BLaER1 (cell line): Measurements from ENCODE around the gene SLC35F3.

Experiments used
- H3K27ac ChIP-seq: shearing (Covaris generic); formaldehyde crosslinking; 2 replicates; pipeline ENCODE4 v1.8.1; 2022
- H3K27me3 ChIP-seq: shearing (Covaris generic); formaldehyde crosslinking; 2 replicates; pipeline ENCODE4 v1.8.1; 2022
- H3K36me3 ChIP-seq: shearing (Covaris generic); formaldehyde crosslinking; 2 replicates; pipeline ENCODE4 v1.8.1; 2022
- H3K4me1 ChIP-seq: shearing (Covaris generic); formaldehyde crosslinking; 2 replicates; pipeline ENCODE4 v1.8.1; 2022
- H3K4me2 ChIP-seq: shearing (Covaris generic); formaldehyde crosslinking; 2 replicates; pipeline ENCODE4 v1.8.1; 2022
- H3K4me3 ChIP-seq: shearing (Covaris generic); formaldehyde crosslinking; 2 replicates; pipeline ENCODE4 v1.8.1; 2022
- H3K9ac ChIP-seq: shearing (Covaris generic); formaldehyde crosslinking; 2 replicates; pipeline ENCODE4 v1.8.1; 2022
- H3K9me3 ChIP-seq: shearing (Covaris generic); formaldehyde crosslinking; 2 replicates; pipeline ENCODE4 v1.8.1; 2022
- H4K20me1 ChIP-seq: shearing (Covaris generic); formaldehyde crosslinking; 2 replicates; pipeline ENCODE4 v1.8.1; 2022
- Cebpa-rat ChIP-seq: shearing (Covaris generic); IDR thresholded peaks from 2 replicates; pipeline ENCODE4 v1.8.1; 2022

The SLC35F3 gene

GRCh38 chr1:234270093-234270492, 365.6 kb downstream of the SLC35F3 start:
- Histone ChIP-seq H3K4me1 (no peaks in the 10 kb centered on the region), H3K27ac (no peak overlapping the region)
- TF ChIP-seq Cebpa-rat = no peak

GRCh38 chr1:234270581-234271242, 366.2 kb downstream of the SLC35F3 start:
- Histone ChIP-seq H3K4me2 (no peak overlapping the region), H3K4me3 (no peak overlapping the region), H3K4me1 (no peaks in the 10 kb centered on the region), H3K36me3 (no peaks in the 10 kb centered on the region), H3K27me3 (no peaks in the 10 kb centered on the region), H3K9ac (no peak overlapping the region), H3K9me3 (peaks cover 6% of the 10 kb centered on the region), H4K20me1 (no peaks in the 10 kb centered on the region), H3K27ac (no peak overlapping the region)
- no peak for TF ChIP-seq Cebpa-rat

More at GRCh38 chr1:234270093-234270492, 365.6 kb downstream of the SLC35F3 start:
- Histone ChIP-seq H3K9ac (no peak overlapping the region), H4K20me1 (no peaks in the 10 kb centered on the region), H3K4me2 (no peak overlapping the region), H3K36me3 (no peaks in the 10 kb centered on the region), H3K9me3 (peaks cover 6% of the 10 kb centered on the region), H3K27me3 (no peaks in the 10 kb centered on the region), H3K4me3 (no peak overlapping the region)

GRCh38 chr1:234271243-234271606, 366.7 kb downstream of the SLC35F3 start:
- peaks cover 6% of the 10 kb centered on the region for H3K9me3 ChIP-seq
- no peaks in the 10 kb centered on the region for H3K4me1 ChIP-seq
- H4K20me1 ChIP-seq = no peaks in the 10 kb centered on the region
- H3K4me3 ChIP-seq = no peak overlapping the region
- no peaks in the 10 kb centered on the region for H3K36me3 ChIP-seq
- no peak overlapping the region for H3K27ac ChIP-seq
- no peak overlapping the region for H3K4me2 ChIP-seq
- TF ChIP-seq Cebpa-rat = no peak
- no peak overlapping the region for H3K9ac ChIP-seq
- H3K27me3 ChIP-seq = no peaks in the 10 kb centered on the region

- Histone ChIP-seq H3K27ac (no peak overlapping the region), H3K4me3 (no peak overlapping the region), H3K36me3 (no peaks in the 10 kb centered on the region), H3K9ac (no peak overlapping the region), H3K9me3 (peaks cover 6% of the 10 kb centered on the region), H3K27me3 (no peaks in the 10 kb centered on the region), H4K20me1 (no peaks in the 10 kb centered on the region), H3K4me1 (no peaks in the 10 kb centered on the region), H3K4me2 (no peak overlapping the region)
- TF ChIP-seq Cebpa-rat = no peak
These were observed 368.3 kb downstream of the SLC35F3 start for GRCh38 chr1:234272656-234273312.

GRCh38 chr1:234273981-234274380, 369.5 kb downstream of the SLC35F3 start:
- Histone ChIP-seq H3K27ac (no peak overlapping the region), H3K36me3 (no peaks in the 10 kb centered on the region), H3K27me3 (no peaks in the 10 kb centered on the region), H3K9ac (no peak overlapping the region), H3K4me3 (no peak overlapping the region), H3K4me2 (no peak overlapping the region), H3K9me3 (no peaks in the 10 kb centered on the region), H4K20me1 (no peaks in the 10 kb centered on the region), H3K4me1 (no peaks in the 10 kb centered on the region)
- TF ChIP-seq Cebpa-rat = no peak

- Histone ChIP-seq H3K4me3 (no peak overlapping the region), H3K4me1 (no peaks in the 10 kb centered on the region), H4K20me1 (no peaks in the 10 kb centered on the region), H3K27me3 (no peaks in the 10 kb centered on the region), H3K9me3 (no peaks in the 10 kb centered on the region), H3K36me3 (no peaks in the 10 kb centered on the region), H3K9ac (no peak overlapping the region), H3K27ac (no peak overlapping the region), H3K4me2 (no peak overlapping the region)
- TF ChIP-seq Cebpa-rat = no peak
These were observed 371.8 kb downstream of the SLC35F3 start for GRCh38 chr1:234276151-234276788.

- H3K27ac ChIP-seq = no peak overlapping the region
These were observed 372.8 kb downstream of the SLC35F3 start for GRCh38 chr1:234277161-234277868.

GRCh38 chr1:234279021-234279420, 374.5 kb downstream of the SLC35F3 start:
- Histone ChIP-seq H3K27ac (no peak overlapping the region), H3K9ac (no peak overlapping the region), H3K4me2 (no peak overlapping the region), H3K4me3 (no peak overlapping the region), H3K27me3 (no peaks in the 10 kb centered on the region), H4K20me1 (no peaks in the 10 kb centered on the region), H3K4me1 (no peaks in the 10 kb centered on the region), H3K36me3 (no peaks in the 10 kb centered on the region), H3K9me3 (no peaks in the 10 kb centered on the region)
- no peak for TF ChIP-seq Cebpa-rat

More at GRCh38 chr1:234277161-234277868, 372.8 kb downstream of the SLC35F3 start:
- Histone ChIP-seq H3K9me3 (no peaks in the 10 kb centered on the region), H3K27me3 (no peaks in the 10 kb centered on the region), H3K4me2 (no peak overlapping the region), H3K4me1 (no peaks in the 10 kb centered on the region), H3K36me3 (no peaks in the 10 kb centered on the region), H3K9ac (no peak overlapping the region), H4K20me1 (no peaks in the 10 kb centered on the region), H3K4me3 (no peak overlapping the region)
- no peak for TF ChIP-seq Cebpa-rat

GRCh38 chr1:234280500-234280899, 376.0 kb downstream of the SLC35F3 start:
- Histone ChIP-seq H3K4me3 (no peak overlapping the region), H4K20me1 (no peaks in the 10 kb centered on the region), H3K27me3 (no peaks in the 10 kb centered on the region), H3K4me2 (no peak overlapping the region), H3K27ac (no peak overlapping the region), H3K9ac (no peak overlapping the region), H3K36me3 (no peaks in the 10 kb centered on the region), H3K9me3 (no peaks in the 10 kb centered on the region), H3K4me1 (no peaks in the 10 kb centered on the region)
- no peak for TF ChIP-seq Cebpa-rat
